Activated gamma-delta T cell treated with anti-CD3 and anti-CD28 coated beads, Interleukin-2, amount 50 U/mL, for 16 hours (primary cell): Measurements from ENCODE around the gene MRPS6.

Experiments used
- DNase-seq: peaks from one replicate; pipeline ENCODE4 v3.0.0-alpha.2; 2020; ENCODE audit warnings: low read depth

Gene MRPS6

DNA sequence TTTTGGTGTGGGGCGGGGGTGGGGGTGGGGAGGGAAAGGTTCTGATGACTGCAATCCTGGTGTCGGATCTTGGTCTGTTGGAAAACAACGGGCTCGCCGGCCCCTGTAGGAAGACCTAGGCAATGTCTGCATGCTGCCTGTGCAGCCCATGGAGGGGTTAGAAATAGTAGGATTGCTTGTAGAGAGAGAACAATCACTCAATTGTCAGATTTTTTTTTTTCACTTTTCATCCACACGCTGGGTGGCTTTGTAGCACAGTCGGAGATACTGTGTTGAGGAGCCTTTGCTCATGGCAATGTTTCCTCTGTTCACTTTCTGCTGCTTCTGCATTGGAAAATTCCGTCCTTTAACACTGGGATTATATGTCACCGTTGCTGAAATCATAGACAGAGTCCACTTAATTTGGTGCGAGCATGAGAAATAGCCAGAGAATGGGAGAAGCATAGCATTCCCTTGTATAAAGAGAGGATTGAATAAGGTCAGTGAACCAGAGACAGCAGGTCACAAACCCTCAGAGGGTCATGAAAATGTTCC is 107.5 kb downstream of the MRPS6 start:
- no peak for DNase-seq

DNA sequence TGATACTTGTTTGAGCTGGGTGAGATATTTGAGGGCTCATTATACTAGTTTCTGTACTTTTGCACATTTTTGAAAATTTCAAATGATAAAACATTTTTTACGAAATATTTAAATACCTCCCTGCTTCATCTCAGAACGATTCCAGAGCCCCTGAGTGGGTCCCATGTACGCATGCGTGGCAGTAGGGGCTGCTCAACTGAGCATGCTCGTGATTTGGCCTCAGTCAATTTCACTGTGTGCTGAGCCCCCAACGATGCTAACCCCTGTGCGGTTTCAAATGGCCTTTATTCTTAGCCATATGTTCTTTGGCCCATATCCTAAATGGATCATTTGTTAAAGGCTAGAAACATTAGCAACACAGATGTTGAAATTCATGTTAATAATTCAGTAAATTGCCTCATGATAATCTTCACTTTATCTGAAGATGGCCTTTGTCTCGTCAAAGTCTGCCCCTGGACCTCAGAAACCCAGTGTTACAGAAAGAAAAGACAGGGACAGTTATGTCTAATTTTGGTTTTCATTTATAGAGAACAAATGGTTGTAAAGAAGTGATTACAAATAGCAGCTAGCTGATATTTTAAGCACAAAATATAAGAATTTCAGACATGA is 108.2 kb downstream of the MRPS6 start:
- DNase-seq = no peak

DNA sequence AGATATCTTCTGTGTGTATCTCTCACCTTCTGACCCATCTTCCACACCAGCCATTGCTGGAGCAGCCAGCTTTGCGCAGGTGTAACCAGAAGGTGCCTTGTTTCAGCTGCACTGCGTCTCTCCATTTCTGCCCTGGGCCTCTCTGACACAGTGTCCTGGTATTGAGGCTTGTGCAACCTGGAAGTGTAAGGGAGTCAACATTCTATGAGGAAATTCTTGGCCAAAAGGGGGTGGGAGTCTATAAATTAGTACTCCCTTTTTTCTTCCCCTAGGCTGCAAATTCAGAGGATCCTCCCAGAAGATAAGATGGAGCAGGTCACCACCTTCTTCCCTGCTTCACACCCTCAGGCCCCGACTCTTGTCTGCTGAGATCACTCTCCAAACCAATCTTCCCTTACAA is 109.1 kb downstream of the MRPS6 start:
- no peak for DNase-seq

DNA sequence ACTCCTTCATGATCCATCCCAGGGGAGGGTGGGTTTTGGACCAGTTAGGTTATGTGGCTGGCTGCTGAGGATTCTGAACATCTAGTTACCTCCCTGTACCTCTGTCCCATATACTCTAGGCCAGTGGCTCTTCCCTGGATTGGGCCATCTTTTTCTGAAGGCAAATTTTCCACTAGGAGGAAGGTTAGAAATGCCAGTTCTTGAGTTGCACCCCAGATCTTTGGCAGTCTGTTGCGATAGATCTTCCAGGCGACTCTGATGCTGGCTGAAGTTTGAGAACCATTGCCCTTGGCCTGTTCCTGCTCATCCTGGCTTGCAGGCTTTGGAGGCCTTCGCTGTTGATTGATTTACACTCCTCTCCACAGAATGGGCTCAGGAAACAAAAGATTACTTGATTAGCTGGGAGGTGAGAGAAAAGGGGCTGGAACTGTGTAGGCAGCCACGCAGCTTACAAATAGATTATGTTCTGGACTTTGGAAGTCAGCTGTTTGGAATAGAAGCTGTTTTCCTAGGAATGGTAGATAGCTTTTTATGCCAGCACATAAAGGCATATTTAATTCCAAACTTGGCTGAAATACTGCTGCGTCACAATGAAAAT is 110.1 kb downstream of the MRPS6 start:
- DNase-seq = no peak

DNA sequence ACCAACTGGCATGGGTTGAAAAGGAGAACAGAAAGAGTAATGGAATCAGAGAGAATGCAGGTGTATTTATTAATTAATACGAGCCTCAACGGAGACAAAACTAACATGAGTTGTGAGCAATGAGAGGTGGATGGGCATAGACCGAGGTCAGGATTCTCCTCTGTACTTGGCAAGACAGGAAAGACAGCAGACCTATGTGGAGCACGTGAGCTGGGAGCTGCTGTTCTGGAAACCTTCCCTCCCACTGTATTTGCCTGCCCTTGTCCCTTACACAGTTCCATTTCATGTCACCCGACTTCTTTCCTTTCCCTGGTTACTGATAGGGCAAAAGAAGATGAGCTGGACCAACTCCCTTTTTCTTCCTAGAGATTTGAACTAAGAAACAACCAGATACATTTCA is 110.9 kb downstream of the MRPS6 start:
- no peak for DNase-seq

DNA sequence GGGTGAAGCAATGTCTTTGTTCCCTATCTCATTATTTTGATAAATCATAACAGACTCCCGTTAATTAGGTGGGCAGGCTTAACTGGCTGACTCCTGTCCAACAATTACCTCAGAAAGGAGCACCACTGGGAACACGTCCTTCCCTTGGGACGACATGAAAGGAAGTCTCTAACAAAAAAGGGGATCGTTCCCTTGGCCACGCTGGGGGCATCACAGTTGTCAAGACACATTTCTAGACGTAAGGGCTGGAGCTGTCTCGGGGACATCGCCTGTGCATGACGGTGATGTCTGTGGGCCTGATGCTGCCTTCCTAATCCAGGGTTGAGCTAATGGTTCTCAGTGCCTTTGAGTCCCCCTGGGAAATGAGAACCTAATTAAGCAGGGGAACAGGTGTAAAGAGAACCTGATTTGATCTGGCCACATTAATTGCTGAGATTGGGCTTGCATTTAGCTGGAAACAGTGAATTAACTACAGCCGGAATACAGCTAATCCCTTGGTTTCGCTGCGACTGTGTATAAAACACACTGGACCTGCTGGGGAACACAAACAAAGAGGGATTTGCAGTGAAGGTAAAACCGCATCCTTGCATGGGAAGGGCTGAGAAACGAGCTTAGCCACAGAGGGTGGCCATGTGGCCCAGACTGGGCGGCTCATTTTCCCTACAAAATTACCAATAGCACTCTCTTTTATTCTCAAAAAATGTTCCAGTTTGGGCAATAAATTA is 111.8 kb downstream of the MRPS6 start:
- no peak for DNase-seq

DNA sequence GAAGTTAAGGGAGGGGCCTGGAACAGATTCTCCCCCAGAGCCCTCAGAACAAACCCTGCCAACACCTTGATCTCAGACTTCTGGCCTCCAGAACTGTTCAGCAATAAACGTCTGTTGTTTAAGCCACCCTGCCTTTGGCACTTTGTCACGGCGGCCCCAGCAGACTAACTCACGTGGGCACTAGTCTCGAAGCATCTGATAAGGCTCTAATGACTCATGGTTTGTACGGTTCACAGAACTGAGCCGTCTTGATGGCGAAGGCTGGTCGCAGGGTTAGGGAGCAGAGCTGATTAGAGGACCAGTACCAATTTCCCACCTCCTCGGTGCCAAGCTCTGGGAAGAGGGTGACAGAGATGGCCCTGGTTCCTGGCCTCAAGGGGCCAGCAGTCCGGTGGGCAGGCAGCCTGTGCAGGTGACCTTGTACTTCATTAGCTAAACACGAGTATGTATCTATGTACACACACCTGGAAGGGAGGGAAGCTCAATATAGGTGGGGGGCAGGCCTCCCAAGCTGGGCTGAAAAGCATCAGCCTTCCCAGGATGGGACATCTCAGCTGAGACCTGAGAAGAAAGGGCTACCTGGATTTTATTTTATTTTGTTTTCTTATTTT is 112.8 kb downstream of the MRPS6 start:
- DNase-seq = no peak

DNA sequence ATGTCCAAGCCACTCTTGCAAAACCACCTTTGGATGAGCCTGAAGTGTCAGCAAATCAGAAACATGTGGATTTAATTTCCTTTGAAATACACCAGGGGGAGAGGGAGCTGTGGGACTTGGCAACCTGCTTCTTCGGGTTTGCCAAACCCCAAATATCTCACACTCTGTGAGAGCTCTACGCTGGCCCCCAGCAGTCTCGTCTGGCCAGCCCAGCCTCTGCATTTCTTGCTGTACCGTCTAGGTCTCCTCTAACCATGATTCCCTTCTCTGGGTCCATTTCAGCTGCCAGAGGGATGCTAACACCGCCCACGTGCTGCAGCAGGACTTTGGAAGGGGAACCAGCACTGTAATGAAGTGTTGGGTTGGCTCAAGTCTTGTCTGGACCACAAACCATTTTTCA is 114.6 kb downstream of the MRPS6 start:
- no peak for DNase-seq

DNA sequence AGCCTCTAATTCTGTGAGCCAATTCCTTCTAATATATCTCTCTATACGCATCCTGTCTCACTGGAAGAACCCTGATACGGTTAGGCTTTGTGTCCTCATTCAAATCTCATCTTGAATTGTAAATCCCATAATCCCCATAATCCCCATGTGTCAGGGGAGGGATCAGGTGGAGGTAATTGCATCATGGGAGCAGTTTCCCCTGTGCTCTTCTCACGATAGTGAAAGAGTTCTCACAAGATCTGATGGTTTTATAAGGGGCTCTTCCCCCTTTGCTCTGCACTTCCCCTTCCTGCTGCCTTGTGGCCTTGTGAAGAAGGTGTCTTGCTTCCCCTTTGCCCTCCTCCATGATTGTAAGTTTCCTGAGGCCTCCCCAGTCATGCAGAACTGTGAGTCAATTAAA is 116.1 kb downstream of the MRPS6 start:
- DNase-seq = no peak

DNA sequence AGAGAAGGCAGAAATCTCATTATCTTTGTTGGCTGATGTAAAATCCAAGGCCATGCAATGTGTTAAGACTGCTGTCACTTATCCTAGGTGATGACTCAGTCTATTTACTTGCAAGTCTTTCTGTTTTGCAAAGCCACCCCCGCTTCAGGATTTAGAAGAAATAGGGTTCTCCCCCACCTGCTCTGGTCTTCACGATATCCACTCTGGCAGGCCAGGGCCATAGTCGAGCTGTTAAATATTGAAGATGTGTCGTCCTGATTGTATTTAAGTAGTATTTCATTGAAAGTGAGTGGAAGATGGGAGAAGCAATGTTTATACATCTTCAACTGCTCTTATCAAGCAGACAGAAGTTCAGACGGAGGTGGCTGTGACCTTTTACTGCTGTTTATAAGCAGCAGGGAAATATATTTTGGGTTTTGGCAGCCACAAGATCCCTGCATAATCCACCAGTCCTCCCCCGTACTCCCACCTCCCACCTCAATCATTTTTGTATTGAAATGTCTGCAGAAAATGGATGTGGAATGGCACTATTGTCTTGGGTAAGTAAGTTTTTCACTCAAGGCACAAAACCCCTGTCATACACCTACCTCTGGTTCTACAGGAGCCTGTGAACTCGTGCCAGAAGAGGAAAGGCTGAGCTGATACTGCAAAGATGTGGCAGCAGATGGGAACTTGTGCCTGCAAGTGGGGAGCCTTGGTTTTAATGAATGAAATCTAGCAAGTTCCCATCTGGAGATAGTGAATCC is 117.4 kb downstream of the MRPS6 start:
- no peak for DNase-seq

DNA sequence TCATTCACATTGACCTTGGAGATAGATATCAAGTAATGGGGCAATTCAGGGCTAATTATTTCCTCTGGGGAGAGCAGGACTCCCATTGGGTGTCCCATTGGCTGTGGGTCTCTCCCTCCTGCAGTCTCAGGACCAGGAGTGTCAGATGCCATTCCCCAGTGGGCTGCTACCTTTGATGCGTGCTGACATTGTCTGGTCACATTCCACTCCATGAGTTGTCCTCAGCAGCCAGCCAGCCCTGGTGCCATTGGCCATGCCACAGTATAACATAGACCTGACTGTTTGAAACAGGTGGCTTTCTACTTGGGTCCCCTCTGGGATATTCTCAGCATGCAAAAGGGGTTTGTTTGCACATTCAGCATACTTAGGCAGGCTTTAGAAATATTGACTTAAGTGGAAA is 118.5 kb downstream of the MRPS6 start:
- no peak for DNase-seq
